DMS53 (cell line): Measurements from ENCODE around the gene PCDHGC4.

ENCODE experiments used
- DNase-seq: peaks from one replicate; lab custom pipeline; 2025; lab: John Stamatoyannopoulos, UW

PCDHGC4 gene

GRCh38 chr5:141512911-141513626 is 28.2 kb downstream of the PCDHGC4 start:
- no peak for DNase-seq

GRCh38 chr5:141513627-141514329 is 28.9 kb downstream of the PCDHGC4 start:
- DNase-seq, result no peak

GRCh38 chr5:141514330-141515133 is 29.7 kb downstream of the PCDHGC4 start:
- no peak for DNase-seq

DNA sequence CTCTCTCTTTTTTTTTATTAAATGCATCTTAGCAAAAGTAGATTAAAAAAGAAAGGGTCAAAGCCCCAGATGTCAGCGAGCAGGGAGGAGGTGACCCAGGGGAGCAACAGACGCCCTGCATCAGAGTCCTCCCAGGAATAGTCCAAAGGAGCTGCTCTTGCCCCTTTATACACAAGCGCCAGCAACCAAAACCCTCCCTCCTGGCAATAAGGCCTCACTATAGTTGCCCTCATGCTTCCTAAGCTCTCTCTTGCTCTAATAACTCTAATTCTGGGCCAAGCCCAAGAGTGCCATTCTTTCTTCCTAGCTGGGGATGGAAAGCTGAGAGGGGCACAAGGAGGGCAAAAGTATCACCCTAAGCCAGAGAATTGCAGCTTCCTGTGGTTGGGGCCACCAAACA is 30.3 kb downstream of the PCDHGC4 start:
- no peak for DNase-seq

- no peak for DNase-seq
Measured at GRCh38 chr5:141515946-141516671, 31.3 kb downstream of the PCDHGC4 start.

GRCh38 chr5:141516672-141517025 is 31.8 kb downstream of the PCDHGC4 start:
- DNase-seq, result no peak

DNA sequence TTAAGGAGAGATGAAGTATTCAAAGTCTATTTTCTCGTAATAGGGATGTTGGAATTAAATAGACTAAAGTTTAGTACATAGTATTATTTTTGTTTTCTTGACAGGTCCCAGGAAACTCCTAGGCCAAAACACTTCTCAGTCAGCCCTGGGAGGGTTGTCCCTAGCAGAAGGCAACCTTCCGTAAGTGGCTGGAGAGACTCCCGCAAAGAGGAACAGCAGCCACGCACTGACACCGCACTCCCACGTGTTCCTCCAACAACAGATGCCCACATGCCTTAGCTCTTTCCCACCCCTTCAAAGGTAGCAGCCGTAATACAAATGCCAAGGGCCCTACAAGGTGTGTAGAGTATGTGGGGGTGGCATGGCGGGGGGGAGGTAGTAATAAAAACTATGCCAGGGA is 32.5 kb downstream of the PCDHGC4 start:
- DNase-seq, result no peak

GRCh38 chr5:141517880-141518617 is 33.2 kb downstream of the PCDHGC4 start:
- DNase-seq, result no peak

DNA sequence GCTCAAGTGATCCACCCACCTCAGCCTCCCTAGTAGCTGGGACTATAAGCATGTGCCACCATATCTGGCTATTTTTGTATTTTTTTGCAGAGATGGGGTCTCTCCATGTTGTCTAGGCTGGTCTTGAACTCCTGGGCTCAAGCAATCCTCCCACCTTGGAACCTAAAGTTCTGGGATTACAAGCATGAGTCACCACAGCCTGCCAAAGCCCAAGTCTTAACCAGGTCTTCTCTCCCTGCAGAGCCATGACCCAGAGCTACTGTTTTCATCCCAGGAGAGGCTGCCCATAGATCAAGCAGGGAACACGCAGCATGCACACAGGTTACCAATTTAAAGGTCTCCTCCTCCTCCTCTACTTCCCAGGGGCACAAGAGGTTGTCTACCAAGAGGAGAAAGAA is 33.8 kb downstream of the PCDHGC4 start:
- no peak for DNase-seq

GRCh38 chr5:141519605-141520565 is 35.1 kb downstream of the PCDHGC4 start:
- DNase-seq, result no peak

DNA sequence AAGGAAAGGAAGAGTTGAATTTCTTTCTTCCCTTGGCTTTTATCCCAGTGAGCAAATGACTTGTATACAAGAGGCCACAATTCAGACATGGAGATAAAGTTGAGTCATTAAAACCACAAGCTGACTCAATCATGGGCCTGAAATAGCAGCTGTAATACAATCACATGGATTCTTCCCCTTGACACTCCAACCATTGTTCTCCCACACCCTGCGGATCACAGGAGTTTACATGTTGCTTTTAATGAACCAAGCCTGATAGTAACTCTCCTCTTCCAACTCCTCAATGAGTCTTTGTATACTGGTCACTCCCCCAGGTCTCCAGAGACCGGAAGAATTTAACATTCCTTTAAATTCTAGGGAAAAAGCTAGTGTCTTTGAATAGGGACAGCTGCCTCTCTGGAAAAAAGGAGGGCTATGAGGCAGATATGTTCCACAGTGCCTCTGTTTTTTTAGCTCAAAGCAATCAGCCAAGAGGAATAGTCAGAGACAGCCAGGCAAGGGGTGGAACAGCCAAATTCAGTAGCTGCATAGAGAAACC is 36.5 kb downstream of the PCDHGC4 start:
- DNase-seq, result peak; percentile 51

- DNase-seq, result no peak
Measured at GRCh38 chr5:141522301-141522700, 37.5 kb downstream of the PCDHGC4 start.

GRCh38 chr5:141523991-141524390 is 39.2 kb downstream of the PCDHGC4 start:
- no peak for DNase-seq

- DNase-seq, result peak; percentile 94
Measured at GRCh38 chr5:141524604-141525597, 40.1 kb downstream of the PCDHGC4 start.

DNA sequence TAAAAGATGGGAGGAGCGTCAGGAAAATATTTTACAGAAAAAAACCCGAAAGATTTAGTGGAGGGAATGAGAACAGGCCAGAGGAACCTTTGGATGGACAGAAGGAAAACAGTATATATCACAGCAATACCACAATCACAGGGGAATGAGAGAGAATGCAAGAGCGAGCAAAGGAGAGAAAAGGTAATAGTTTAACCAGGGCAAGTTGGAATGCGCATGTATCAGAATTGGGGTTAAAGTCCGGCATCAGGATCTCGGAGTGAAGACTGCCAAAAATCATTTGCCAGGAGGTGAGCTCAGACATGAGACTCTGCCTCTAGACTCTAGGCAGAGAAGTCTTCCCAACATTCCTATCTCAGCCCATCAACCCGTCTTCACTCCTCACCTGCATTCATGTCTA is 40.8 kb downstream of the PCDHGC4 start:
- DNase-seq, result no peak

DNA sequence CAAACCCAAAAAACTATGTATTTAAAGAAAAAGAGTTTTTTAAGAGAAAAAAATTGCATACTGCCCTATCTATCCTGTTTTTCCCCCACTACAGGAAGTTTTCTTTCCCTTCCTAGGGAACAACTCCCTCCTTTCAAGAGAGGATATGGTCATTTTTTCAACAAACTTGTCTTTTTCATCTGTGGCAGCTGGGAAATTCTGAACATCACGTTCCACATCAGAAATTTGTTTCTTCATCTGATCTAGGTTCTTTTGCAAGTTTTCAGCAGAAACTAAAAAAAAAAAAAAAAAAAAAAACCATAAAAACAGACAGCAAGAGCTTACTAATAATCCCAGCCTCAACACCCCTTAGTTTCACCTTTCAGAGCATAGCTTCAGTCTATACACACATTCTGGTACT is 42.6 kb downstream of the PCDHGC4 start:
- no peak for DNase-seq

DNA sequence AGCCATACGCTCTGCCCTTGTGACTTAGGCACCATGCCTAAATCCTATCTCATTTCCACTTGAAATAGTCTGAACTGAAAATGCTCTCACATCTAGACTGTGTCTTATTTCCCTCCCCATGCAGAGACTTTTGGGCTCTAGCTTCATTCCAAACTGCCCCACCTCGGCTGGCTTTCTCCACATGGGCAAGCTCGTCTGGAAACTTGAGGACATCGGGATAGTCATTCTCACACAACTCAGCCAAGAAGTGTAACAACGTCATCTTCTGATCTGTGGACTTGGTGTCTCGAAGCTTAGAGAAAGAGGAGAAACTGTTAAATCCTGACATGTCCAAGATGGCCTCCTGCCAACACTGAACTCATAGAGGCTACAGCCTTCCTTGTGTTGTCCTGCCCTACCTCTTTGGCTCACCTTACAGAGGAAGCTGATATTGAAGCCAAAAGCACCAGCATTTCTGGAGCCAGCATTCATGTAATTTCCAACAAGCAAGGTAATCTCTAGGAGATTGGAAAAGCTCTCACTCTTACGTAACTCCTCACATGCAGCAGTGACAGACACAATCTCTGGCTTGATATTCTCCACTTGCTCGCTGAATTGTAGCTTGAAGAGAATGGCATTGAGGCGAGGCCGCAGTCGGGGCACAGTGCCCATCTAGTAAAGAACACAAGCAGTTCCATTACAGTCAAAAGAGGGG is 43.6 kb downstream of the PCDHGC4 start:
- DNase-seq, result no peak

DNA sequence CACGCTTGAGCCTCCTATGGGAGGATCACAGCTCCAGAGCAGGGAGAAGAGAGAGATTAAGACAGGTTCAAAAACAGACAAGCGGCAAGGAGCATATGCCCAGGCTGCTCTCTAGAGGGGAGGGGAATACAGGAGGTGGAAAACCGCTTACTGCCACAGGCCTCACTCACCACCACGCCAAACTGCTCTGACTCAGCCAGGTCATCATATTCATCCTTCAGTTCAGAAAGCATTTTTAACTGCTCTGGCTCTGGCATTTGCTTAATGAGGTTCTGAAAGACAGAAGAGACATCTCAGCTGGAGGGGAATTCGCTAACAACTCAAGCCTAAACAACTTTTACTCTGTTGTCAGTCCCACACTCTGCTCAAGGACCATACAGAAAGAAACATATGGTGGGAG is 44.2 kb downstream of the PCDHGC4 start:
- DNase-seq, result no peak
